Amygdala (tissue), 56 donors: Measurements from ENCODE around the gene ST6GAL1.

Experiments
- DNase-seq, 56 donors: peaks; one replicate each; lab custom pipeline; 2025; lab: John Stamatoyannopoulos, UW

ST6GAL1 gene

DNA sequence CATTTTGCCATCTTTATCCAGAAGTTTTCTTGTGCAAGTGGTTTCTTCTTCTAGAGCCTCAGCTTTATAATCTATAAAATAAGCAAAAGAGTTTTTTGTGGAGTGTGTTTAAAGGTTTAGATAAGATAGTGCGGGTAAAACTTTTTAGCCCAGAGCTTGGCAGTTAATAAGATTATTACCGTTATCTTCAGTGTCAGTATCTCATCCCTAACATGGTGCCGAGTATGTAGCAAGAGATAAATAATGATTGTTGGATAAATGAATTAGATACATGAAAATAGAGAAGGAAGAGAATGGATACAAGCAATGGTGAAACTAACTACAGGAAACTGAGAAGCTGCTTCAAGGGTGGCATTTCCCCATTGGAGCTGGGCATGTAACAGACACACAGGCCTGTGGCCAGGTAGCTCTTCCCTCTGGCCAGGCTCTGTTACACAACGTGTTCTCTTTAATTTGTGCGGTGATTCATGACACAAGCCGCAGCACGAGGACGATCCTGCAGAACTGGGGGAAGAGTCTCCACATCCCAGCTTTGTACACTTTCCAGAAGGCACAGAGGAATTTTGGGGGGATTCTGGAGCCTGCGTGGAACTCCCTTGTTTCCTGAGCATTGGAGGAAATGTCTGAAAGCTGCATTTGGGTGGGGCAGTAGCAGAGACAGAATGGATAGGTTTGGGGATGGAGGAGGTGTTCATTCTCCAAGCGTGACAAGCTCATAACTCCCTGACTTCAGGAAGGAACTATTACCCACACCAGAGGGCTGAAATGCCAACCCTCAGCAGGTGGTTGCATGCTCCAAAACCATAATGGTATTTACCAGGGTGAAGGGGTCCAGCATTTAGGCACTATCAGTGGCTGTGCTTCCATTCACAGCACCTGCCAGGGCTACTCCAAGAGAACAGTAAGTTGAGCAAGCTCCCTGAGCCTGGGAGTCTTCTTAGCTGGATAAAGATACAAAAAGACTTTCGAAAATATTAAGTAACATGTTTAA lies 14.2 kb upstream of the ST6GAL1 start:
- DNase-seq: no peak

DNA sequence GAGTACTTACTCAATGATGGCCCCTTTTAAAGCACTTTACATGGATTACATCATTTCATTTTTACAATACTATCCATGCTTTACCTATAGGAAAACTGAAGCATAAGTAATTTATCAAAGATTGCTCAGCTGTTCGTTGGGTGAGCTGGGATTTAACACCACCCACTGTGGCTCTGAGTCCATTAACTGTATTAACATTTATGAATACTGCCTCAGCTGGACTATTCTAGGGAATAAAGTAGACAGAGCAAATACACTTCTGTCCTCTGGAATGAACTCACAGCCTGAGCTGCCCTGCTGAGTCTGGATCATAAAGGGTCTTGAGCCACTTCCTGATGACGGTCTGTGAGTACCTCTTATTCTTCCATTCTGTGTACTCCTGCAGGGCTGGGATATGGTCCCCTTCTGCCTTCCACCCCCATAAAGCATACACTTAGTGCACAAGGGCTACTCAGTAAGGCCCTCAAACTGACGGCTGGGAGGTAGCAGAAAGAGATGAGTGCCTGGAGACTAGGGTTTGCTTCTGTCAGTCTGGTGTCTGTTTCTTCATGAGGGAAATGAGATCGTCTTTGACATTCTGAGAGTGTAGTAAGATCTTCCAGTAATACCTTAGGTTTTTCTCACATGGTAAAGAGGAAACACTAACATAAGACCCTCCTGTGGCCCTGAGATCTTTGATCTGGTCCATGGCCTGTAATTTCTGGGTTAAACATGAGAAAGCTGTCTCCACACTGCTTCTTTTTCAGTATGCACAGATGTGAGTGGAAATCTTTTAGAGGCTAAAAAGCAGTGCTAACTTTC lies 12.6 kb upstream of the ST6GAL1 start:
- DNase-seq: no peak

DNA sequence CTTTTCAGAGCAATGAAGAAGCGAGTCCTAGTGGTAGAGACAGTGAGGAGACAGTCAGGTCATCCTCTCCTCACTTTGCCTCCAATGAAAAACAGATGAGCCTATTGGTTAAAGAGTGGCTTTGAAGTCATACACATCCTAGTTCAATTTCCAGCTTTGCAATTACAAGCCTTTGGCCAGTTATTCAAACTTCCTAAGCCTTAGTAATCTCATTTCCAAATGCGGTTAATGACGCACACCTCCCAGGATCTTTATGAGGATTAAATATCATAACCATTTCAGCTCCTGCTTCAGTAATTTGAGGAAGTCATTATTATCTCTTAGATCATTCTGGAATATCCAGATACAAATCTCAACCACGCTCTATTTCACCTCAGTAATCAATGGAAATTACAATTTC lies 10.0 kb upstream of the ST6GAL1 start:
- DNase-seq: no peak

DNA sequence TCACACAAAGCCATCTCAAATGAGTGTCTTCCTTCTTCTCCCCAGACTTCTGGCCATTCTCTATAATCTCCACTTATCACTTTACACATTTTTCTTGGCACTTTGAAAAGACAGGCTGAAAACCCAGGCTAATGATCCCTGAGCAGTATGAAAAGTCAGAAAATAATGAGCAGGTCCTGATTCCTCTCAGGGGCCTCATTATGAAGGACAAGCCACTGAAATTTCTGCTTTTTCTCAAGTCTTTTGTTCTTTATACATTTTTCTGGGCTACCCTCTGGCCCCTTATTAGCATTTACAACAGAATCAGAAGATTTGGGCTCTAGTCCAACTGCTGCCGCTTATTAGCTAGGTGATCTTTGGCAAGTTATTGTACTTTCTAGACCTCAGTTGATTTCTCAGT lies 9.5 kb upstream of the ST6GAL1 start:
- no peak for DNase-seq

DNA sequence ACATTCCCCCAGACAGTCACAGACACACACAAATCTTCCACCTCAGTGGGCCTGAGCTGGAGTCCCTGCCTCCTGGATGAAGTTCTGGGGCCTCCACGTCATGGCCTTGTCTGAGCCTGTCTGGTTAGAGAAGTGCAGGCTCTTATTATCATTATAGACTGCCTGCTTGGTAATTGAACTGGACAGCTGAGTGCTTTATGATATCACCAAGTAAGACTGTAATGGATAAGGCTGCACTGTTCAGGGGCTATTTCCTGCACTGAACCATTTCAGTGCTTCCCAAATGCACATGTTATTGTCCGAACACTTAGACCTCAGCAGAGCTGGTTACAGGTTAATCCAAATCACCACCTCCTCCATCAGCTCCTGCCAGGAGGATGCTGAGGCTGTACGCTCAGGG lies 8.7 kb upstream of the ST6GAL1 start:
- DNase-seq: no peak

DNA sequence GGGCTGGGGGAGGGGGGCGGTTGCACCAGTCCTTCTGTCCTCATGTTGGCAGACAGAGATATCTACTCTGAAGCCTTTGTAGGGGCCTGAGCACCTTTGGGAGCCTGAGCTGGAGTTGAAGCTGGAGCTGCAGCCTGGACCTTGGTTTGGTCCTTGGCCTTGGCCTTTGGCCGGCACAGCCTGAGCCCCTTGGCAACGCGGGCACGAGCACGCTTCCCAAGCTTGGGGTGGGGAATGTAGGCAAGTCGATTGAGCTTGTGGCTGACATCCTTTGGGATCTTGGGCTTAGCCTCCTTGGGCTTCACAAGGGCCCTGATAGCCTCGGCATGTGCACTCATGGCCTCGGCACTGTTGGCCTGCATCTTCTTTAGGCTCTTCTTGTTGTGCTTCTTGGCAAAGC lies 8.1 kb upstream of the ST6GAL1 start:
- DNase-seq: no peak

DNA sequence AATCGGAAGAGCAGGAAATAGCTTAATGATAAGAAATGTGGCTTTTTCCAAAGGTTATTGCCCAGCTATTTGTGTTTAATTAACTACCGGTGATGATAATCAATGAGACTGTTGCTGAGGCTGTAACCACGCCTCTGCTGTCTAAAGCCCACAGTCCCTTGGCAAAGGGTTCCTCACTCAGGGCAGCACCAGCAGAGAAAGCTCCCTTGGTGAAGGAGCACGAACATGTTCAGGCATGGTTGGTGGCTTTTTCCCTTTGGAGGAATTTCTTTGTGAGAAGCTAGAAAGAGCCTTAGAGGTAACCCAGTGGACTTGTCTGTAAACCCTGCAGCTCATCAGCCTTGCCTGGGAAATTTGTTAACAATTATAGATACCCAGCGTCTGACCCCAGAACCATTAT lies 7.5 kb upstream of the ST6GAL1 start:
- no peak for DNase-seq

DNA sequence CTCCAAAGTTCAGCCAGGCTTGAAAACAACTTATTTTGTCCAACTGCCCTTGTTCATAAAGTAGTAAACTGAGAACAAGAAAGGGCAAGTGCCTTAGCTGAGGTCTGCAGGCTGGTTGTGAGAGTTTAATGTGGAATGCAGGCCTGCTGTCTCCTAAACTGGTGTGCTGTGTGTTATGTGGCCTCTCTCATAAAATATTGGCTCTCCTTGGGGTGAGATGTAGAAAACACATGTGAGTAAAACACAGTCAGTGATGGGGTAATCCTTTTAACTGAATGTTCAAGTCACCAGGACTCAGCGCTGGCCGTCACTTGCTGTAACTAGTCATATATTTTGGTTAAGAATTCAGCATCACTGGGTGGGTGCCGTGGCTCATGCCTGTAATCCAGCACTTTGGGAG lies 7.1 kb upstream of the ST6GAL1 start:
- DNase-seq: no peak

DNA sequence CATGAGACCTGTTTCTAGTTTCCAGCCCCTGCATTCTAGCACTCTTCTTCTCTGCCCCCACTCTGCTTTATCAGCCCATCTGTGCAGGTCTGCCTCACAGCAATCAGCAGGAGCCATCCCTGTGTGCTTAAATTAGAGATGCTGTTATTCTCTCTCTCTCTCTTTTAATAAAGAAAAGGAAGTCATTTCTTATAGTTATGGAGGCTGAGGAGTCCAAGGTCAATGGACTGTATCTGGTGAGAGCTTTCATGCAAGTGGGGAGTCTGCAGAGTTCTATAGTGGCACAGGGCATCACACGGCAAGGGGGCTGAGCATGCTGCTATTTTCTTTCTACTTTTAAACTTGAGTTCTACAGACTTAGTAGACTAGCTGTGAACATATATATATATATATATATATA lies 4.5 kb upstream of the ST6GAL1 start:
- peak in 1 of 56 donors; percentile 29 for DNase-seq

DNA sequence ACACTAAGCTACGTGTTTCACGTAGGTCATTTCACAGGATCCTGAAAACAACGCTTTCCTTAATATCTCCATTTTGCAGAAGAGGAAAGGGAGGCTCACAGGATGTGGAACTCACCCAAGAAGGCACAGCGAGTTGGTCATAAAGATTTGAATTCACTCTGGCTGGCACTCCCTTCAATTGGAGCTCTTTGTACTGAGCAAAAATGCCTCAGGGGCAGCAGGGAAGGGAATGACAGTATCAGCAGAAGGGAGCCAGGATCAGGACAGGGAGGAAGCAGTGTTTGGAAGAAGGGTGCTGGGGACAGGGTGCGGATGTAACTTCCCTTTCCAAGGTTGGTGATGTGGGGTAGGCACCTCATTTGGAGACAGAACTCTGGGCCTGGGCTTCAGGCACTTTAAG lies 1.1 kb upstream of the ST6GAL1 start:
- DNase-seq: no peak

DNA sequence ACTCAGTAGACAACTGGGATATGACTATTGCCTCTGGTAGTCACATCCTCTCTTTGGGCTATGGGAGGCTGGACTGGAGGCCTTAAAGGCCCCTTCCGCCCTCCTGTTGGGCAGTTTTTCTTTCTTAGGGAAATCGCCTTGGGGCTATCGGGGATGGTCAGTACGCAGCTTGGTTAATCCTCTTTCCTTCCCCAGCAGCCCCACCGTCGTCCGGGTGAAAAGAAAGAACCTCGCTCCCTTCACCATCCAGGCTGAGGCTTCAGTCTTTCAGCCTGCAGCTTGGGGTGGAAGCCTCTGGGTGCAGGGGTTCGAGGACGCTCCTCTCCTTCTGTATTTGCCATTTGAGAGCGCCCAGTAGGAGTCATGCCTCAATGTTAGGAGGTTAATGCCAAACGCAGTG lies 641 bp upstream of the ST6GAL1 start:
- DNase-seq: no peak

DNA sequence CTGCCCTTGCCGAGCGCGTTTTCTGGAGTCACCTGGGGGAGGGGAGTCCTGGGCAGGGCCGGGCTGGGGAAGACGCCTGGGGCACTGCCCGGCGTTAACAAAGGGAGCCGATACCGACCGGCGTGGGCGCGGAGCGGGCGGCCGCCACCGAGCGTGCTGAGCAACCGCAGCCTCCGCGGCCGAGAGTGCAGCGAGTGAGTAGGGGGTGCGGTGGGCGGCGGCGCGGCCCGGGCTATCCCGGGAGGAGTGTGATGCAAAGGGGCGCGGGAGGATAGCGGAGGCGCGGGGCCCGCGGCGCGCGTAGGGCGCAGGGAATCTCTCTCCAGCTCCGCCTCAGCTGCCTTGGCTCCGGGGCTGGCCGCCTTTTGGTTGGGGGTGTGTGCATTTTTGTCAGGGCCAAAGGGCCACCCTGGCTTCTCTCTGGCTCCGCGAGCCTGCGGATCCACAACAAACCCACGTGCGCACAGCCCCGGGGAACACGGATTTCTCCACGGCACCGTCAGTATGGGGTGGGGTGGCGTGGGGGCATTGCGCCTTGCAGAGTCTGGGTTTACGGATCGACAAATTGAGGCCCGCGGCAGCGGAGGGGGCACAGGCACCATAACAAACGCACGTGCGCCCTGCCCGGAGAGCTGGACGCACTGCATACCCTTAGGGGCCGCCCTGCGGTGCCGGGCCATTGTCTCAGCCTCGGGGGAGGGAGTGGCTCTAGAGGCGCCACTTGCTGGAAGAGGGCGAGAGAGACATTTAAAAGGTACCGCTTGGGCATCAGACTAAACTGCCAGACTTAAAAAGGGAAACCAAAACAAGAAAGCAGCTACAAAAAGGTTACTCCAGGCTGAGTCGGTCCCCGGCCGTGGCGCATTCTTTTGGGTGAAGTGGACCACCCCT lies 560 bp downstream of the ST6GAL1 start:
- peak in 20 of 56 donors; percentile 7 to 58 (median 33) for DNase-seq

DNA sequence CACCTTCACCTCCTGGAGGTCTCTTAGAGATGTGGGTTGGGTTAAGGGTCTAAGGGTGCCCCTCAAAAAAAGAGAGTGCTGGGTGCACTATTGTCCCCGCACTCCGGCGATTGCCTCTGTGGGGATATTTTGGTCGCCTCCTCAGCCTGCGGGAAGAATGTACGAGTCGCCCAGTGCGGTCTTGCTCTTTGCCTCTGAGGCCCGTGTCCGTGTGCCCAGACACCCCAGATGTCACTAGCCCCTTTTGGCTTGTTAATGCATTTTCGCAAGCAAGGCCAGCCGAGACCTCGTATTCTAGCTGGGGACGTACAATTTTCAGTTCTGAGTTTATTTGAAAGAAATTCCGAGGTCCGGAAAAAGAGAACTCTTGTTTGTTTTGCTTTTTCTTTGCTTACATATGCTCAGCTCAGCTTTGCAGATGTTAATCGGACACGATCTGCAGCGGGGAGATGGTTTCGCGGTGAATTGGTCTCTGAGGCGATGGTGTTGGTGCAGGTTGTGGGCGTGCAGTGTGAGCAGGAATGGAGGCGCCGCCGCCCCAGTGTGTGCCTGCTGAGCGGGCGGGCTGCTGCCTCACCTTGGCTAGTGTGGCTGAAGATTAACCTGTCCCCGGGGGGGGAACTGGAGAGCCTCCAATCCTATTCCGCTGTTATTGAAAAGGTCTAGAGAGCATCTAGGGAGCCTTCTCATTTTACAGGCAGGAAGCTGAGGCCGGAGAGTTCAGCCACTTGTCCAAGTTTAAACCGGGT lies 1.4 kb downstream of the ST6GAL1 start:
- DNase-seq: peak in 9 of 56 donors; percentile 7 to 58 (median 33)

DNA sequence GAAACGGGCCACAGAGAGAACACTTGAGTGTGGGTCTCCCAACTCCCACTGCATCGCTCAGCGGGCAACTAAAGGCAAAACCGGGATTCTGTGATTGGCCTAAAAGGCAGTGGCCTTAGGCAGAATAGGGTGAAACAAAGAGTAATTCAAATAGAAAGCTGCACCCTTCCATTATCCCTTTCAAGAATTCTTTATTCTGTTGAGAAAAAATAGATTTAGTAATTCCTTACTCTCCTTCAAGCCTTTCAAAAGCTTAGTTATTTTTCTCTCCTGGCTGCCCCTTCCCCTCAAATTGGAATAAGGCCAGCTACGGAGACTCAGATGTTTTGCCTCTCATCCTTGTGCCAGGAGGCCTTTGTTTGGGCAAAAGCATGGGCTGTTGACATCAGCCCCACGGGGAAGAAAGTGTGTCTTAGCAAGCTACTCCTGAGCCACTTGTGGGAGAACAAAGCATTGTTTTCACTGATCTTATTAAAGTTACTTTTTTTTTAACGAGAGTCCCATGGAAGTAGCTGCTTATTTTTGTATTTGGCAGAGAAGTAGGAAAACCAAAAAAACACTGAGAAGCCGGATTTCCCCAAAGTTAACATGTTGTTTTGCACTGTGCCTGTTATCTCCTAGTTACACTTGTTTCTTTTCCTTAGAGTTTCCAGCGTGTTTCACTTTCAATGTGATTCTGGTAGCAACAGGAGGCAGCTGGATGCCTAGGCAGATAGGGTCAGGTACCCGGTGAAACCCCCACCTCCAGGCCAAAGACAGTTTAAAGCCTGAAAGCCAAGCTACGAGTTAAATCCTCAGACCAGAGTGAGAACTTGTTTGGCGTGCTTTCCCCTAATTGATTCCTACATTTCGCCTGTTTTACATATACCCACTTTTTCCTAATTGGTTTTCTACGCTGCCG lies 2.2 kb downstream of the ST6GAL1 start:
- peak in 6 of 56 donors; percentile 10 to 27 (median 16) for DNase-seq

DNA sequence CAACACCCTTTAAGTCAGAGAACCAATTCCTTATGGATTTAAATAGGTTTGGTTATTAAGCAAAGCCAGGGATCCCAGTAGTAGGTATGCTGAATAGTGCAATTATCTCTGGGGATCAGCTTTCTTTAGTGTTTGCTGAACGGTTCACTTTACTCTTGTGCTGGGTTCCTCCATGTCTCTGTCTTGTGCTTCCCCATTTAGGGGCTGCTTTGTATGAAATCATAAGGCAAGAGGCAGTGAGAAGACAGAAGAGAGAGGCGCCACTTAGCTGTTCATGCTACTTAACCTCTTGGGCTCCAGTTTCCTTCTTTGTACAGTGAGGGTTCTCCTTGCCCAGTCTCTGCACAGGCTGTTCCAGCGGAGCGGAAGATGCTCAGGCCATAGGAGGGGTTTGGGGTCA lies 3.5 kb downstream of the ST6GAL1 start:
- DNase-seq: no peak

DNA sequence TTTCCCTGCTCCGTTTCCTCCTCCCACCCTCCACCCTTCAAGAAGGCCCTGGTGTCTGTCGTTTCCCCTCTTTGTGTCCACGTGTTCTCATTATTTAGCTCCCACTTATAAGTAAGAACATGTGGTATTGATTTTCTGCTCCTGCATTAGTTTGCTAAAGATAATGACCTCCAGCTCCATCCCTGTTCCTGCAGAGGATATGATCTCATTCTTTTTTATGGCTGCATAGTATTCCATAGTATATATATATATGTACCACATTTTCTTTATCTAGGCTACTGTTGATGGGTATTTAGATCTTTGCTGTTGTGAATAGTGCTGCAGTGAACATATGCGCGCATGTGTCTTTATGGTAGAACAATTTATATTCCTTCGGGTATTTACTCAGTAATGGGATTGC lies 4.8 kb downstream of the ST6GAL1 start:
- DNase-seq: no peak

DNA sequence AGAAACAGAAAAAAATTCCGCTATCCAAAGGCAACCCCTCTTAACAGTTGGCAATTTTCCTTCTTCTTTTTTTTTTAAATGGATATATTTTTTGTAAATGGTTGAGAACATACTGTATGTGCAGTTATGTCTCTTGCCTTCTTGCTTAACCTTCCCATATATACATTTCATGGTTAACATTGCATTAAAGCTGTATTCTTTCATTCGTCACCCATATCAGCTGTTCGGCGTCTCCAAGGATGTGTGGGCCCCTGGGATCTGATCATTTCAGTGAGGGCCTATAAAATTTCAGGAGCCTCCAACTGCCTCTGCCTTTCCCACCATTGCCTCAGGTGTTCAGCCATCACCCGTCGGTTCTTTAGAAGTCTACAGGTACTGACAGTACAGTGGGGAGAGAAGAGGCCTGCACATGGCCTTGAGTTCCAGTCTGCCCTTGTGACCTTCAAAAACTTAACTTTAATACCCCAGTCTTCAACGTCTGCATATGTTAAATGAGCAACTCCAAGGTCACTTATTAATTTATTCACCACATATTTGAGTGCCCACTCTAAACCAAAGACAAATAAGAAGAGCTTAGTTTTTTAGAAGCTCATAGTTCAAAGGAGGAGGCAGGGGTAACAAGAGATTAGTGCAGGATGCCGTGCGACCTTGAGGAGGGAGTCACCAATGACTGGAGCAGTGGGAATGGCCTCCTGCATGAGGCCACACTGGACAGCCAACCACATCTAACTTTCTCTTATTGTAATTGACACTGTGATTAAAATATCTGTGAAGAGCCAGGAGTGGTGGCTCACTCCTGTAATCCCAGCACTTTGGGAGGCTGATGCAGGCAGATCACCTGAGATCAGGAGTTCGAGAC lies 6.9 kb downstream of the ST6GAL1 start:
- no peak for DNase-seq

DNA sequence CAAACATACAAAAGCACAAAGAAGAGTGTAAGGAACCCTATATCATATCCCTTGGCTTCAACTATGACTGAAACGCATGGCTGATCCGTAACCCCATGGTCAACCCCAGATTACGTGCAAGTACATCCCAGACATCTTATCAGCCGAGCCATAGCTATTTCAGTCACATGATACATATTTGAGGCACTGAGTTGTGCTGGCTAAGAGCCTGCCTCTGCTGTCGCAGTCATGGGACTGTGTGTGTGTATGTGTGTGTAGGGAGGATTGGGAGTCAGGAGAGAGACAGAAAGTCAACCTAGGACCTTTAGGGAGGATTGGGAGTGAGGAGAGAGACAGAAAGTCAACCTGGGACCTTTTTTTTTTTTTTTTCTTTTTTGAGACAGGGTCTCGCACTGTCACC lies 8.4 kb downstream of the ST6GAL1 start:
- DNase-seq: no peak
